ENCODE results near the gene CEP57.
A peak's percentile ranks its signal among the peaks of the same experiment; 100 is the strongest.
"Not testable (repeated sequence)": the region's sequence is repeated elsewhere in the genome, so short reads cannot be mapped to it uniquely, and the experiment has no call there.

CEP57 gene

DNA sequence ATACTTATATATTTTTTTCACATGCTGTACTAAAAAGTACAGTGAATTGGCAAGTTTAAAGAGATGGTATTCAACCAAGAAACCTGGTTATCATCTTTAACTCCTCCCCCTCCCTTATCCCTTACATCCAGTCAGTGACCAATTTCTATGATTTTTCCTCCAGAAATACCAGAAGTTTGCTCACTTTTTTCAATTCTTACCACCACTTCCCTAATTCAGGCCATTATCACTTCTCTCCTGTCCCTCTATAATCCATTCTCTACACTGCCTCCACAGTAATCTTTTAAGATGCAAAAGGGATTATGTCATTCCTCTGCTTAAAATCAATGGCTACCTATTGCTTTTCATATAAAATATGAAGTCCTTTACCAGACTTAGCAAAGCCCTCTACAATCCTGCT lies 62.8 kb downstream of the CEP57 start:
- TF ChIP-seq, protein P1, sequence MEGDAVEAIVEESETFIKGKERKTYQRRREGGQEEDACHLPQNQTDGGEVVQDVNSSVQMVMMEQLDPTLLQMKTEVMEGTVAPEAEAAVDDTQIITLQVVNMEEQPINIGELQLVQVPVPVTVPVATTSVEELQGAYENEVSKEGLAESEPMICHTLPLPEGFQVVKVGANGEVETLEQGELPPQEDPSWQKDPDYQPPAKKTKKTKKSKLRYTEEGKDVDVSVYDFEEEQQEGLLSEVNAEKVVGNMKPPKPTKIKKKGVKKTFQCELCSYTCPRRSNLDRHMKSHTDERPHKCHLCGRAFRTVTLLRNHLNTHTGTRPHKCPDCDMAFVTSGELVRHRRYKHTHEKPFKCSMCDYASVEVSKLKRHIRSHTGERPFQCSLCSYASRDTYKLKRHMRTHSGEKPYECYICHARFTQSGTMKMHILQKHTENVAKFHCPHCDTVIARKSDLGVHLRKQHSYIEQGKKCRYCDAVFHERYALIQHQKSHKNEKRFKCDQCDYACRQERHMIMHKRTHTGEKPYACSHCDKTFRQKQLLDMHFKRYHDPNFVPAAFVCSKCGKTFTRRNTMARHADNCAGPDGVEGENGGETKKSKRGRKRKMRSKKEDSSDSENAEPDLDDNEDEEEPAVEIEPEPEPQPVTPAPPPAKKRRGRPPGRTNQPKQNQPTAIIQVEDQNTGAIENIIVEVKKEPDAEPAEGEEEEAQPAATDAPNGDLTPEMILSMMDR (IDR thresholded peaks at IDR 0.05; ENCODE audit: insufficient read depth, low read length, missing control alignments): no peak
- ChIA-PET CTCF (interaction anchor here (1.0 kb wide), 1 partner anchor 116 kb away, joined by 3 read pairs; no protein-coding TSS in a partner anchor), POLR2A (no interaction called here)
- no peak overlapping the region for H3K4me3 ChIP-seq (ENCODE audit: low read depth, low read length)
- DNase-seq (ENCODE audit: low read depth, low spot score): no peak

DNA sequence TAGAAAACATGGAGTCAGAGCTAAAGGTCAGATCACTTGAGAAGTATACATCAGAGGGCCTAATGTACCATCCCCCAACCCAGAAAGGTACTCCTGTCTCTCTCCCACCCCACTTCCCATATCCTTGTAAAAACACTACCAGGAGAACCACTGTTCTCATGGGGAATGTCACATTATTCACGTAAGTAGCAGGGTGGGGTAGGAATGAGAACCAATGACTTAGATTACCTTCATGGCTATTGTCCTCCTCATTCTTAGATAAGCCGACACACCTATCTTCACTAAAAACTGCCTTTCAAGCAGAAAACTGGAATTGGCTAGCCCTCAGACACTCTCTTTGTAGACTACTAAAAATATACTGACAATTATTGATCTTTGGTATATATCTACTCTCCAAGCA lies 63.6 kb downstream of the CEP57 start:
- CTCF ChIA-PET: interaction anchor here (1.0 kb wide), 1 partner anchor 115 kb away, joined by 3 read pairs; no protein-coding TSS in a partner anchor
- no peak for DNase-seq (ENCODE audit: low read depth, low spot score)
- TF ChIP-seq, protein P1 (IDR thresholded peaks at IDR 0.05; ENCODE audit: insufficient read depth, low read length, missing control alignments): no peak
- POLR2A ChIA-PET: no interaction called here
- no peak overlapping the region for H3K4me3 ChIP-seq (ENCODE audit: low read depth, low read length)

DNA sequence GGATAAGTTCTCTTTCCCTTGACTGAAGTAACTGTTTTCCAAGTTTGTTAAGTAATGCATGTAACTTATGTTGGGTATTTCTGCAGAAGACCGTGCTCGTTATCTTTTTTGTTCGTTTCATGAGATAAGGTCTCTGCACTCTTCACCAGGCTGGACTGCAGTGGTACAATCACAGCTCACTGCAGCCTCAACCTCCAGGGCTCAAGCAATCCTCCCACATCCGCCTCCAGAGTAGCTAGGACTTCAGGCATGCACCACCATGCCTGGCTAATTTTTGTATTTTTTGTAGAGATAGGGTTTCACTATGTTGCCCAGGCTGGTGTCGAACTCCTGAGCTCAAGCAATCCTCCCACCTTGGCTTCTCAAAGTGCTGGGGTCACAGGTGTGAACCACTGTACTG lies 64.1 kb downstream of the CEP57 start:
- POLR2A ChIA-PET; H3K4me3 ChIP-seq (ENCODE audit: low read depth, low read length); CTCF ChIA-PET; DNase-seq (ENCODE audit: low read depth, low spot score): not testable (repeated sequence)

DNA sequence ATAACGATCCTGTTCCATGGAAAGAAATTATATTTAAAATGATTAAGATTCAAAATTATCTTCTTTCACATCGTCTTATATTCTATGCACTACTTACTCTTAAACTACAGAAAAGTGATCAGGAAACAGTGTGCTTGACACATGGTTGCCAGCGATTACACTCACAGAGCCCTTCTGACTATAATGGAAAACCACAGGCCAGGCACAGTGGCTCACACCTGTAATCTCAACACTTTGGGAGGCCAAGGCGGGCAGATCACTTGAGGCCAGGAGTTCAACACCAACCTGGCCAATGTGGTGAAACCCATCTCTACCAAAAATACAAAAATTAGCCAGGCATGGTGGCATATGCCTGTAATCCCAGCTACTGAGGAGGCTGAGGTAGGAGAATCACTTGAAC lies 69.7 kb downstream of the CEP57 start:
- POLR2A ChIA-PET; H3K4me3 ChIP-seq (ENCODE audit: low read depth, low read length); DNase-seq (ENCODE audit: low read depth, low spot score): not testable (repeated sequence)
- CTCF ChIA-PET: interaction anchor here (1.0 kb wide), 1 partner anchor 707 kb away, joined by 3 read pairs; no protein-coding TSS in a partner anchor

DNA sequence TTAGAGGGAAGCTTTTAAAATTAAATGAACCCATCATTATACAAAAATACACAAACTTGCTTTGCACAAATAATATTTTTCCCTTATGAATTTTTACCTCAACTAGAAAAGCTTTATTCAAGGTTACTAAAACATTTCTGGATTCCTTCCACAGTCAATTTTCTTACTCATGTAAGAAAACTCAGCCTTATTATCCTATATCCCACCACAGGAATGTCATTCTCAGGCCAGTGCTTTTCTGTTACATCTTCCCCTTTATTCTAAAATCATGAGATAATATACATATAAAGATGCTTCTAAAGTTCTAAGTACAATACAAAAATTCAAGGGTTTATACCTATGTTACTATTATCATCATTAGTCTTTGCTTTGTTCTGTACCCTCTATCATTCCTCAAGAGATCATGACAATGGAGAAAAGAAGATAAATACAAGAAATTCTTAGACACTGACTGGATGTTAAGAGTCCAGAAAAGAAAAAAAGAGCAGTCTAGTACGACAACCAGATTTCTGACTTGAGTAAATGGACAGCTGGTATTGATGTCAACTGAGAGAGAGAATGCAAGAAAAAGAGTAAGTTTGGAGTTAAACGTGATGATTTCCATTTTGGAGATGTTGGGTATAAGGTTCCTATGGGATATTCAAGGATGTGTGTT lies 73.3 kb downstream of the CEP57 start:
- ChIA-PET CTCF (interaction anchor here (0.7 to 2.6 kb wide), 3 partner anchors 15 to 530 kb away, joined by 3 to 10 read pairs (median 6); no protein-coding TSS in a partner anchor), POLR2A (interaction anchor here (0.8 kb wide), 1 partner anchor 14 kb away, joined by 3 read pairs; no protein-coding TSS in a partner anchor)
- TF ChIP-seq, protein P1 (IDR thresholded peaks at IDR 0.05; ENCODE audit: insufficient read depth, low read length, missing control alignments): no peak
- DNase-seq (ENCODE audit: low read depth, low spot score): peak; percentile 63
- H3K4me3 ChIP-seq (ENCODE audit: low read depth, low read length): no peak overlapping the region

DNA sequence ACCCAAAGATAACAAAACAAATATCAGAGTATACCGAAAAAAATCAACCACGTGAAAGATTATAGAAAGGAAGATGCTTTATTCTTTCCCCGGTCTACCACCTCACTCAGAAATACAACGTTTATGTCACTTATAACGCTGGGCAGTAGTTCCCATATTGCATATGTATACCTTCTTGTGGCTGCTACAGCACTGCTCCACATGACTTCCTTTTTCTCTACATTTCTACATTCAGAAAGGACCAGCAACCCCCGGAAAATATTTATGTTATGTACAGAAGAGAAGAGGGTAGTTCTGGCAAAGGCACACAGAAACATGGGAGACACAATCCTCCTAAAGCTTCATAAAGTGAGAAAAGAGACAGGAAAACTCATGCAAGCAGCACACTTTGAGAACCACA lies 76.8 kb downstream of the CEP57 start:
- TF ChIP-seq, protein P1 (IDR thresholded peaks at IDR 0.05; ENCODE audit: insufficient read depth, low read length, missing control alignments): no peak
- ChIA-PET POLR2A (no interaction called here), CTCF (no interaction called here)
- DNase-seq (ENCODE audit: low read depth, low spot score): no peak
- no peak overlapping the region for H3K4me3 ChIP-seq (ENCODE audit: low read depth, low read length)

DNA sequence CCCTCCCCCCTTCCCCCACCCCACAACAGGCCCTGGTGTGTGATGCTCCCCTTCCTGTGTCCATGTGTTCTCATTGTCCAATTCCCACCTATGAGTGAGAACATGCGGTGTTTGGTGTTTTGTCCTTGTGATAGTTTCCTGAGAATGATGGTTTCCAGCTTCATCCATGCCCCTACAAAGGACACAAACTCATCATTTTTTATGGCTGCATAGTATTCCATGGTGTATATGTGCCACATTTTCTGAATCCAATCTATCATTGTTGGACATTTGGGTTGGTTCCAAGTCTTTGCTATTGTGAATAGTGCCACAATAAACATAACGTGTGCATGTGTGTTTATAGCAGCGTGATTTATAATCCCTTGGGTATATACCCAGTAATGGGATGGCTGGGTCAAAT lies 80.6 kb downstream of the CEP57 start:
- DNase-seq (ENCODE audit: low read depth, low spot score); H3K4me3 ChIP-seq (ENCODE audit: low read depth, low read length); CTCF ChIA-PET; POLR2A ChIA-PET: not testable (repeated sequence)

DNA sequence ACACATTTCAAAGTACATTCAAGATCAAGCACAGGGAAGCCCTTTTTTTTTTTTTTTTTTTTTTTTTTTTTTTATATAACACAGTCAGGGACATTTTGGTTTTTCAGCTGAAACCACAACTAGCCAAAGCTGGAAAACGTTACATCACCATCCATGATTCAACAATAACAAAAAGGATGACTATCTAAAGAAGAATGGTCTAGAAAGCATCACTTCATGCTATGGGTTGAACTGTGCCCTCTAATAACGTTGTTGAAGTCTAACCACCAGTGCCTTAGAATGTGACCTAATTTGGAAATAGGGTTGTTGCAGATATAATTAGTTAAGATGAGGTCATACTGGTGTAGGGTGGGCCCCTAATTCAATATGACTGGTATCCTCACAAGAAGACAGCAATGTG lies 87.0 kb downstream of the CEP57 start:
- ChIA-PET CTCF (no interaction called here), POLR2A (interaction anchor here (0.7 kb wide), 1 partner anchor 26 kb away, joined by 3 read pairs; no protein-coding TSS in a partner anchor)
- DNase-seq (ENCODE audit: low read depth, low spot score): peak; percentile 99
- TF ChIP-seq, protein P1 (IDR thresholded peaks at IDR 0.05; ENCODE audit: insufficient read depth, low read length, missing control alignments): no peak
- no peak overlapping the region for H3K4me3 ChIP-seq (ENCODE audit: low read depth, low read length)
